ENCODE measurements around the gene FIP1L1. TPM values are rescaled to one million over a fixed set of nuclear protein-coding genes. Genes with fewer than 3 reads are reported as not detected.
"Not testable (repeated sequence)": the region's sequence is repeated elsewhere in the genome, so short reads cannot be mapped to it uniquely, and the experiment has no call there.

Gene FIP1L1
- total RNA-seq, 1 donor from 2014 or later = 31.7 TPM

DNA sequence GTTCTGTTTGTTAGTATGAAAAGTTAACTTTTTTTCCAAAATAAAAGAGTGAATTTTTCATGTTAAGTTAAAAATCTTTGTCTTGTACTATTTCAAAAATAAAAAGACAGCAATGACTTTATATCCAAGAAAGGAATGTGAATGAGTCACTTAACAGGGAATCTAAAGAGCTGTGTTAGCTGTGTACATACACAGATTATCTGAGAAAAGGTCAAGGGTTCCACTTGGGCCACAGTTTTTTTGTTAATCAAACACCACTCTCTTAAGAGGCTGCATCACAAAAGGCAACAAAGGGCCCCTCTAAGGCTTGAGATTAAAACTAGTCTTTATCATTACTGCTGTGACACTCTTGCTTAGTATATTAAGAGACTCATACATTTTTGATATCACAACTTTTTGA lies 82.1 kb downstream of the FIP1L1 start:
- Histone ChIP-seq H3K27ac (no peak overlapping the region), H3K36me3 (peaks cover 0 to 39% of the 10 kb centered on the region in 2 donors), H3K9me3 (no peaks in the 10 kb centered on the region), H3K4me1 (no peaks in the 10 kb centered on the region), H3K4me3 (no peak overlapping the region), H3K27me3 (no peaks in the 10 kb centered on the region)
- TF ChIP-seq, protein P1, sequence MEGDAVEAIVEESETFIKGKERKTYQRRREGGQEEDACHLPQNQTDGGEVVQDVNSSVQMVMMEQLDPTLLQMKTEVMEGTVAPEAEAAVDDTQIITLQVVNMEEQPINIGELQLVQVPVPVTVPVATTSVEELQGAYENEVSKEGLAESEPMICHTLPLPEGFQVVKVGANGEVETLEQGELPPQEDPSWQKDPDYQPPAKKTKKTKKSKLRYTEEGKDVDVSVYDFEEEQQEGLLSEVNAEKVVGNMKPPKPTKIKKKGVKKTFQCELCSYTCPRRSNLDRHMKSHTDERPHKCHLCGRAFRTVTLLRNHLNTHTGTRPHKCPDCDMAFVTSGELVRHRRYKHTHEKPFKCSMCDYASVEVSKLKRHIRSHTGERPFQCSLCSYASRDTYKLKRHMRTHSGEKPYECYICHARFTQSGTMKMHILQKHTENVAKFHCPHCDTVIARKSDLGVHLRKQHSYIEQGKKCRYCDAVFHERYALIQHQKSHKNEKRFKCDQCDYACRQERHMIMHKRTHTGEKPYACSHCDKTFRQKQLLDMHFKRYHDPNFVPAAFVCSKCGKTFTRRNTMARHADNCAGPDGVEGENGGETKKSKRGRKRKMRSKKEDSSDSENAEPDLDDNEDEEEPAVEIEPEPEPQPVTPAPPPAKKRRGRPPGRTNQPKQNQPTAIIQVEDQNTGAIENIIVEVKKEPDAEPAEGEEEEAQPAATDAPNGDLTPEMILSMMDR (IDR thresholded peaks at IDR 0.05) = no peak
- TF ChIP-seq POLR2AphosphoS5 (IDR thresholded peaks at IDR 0.05; ENCODE audit: insufficient read depth in 1 of 2, low read depth in 1 of 2) (no peak), POLR2A (IDR thresholded peaks at IDR 0.05) (no peak)
- DNase-seq (ENCODE audit: extremely low spot score in 2 of 2) = no peak
- intact Hi-C loops (cut with DNase I) = no loop called here

DNA sequence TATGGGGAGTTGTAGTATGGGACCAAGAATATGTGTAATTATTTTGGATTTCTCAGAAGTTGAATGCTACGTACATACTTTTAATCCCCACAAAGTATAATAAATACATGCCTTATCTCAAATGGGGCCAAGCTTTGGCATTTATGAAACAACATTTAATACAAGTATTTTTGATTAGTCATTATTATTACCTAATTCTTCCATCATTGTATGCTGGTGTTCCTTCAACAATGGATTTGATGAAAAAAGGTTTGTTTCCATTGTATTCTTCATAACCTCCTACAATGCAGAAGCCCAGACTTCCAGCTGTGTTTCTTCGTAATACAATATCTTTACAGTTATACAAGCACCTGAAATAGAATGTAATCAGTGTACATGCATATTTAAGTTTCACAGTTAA lies 83.8 kb downstream of the FIP1L1 start:
- DNase-seq (ENCODE audit: extremely low spot score in 2 of 2) = no peak
- peaks cover 0 to 34% of the 10 kb centered on the region in 2 donors for H3K36me3 ChIP-seq

DNA sequence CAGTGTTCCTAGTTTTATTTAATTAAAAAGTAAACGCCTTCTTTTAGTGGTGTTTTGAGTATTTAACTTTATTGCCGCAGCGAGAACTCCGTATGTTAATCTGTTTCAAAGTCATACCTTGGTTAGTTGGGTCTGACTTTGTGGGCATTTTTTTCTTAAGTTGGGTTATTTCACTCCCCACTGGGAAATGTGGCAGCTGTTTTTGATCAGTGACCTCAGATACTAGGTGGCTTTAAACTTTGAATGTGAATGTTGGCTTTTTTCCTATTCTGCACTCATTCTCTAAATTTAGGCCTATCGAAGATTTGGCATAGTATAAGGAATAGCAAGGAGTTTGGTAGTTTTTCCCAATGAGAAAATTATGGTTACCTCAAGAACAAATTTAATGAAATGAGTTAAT lies 85.9 kb downstream of the FIP1L1 start:
- TF ChIP-seq, protein P1 (IDR thresholded peaks at IDR 0.05) = no peak
- TF ChIP-seq POLR2A (IDR thresholded peaks at IDR 0.05) = no peak
- TF ChIP-seq POLR2AphosphoS5 (IDR thresholded peaks at IDR 0.05; ENCODE audit: insufficient read depth in 1 of 2, low read depth in 1 of 2) = no peak
- Histone ChIP-seq H3K4me1 (no peaks in the 10 kb centered on the region), H3K9me3 (no peaks in the 10 kb centered on the region), H3K36me3 (peaks cover 0 to 30% of the 10 kb centered on the region in 2 donors), H3K27ac (no peak overlapping the region), H3K4me3 (no peak overlapping the region), H3K27me3 (no peaks in the 10 kb centered on the region)
- no peak for DNase-seq (ENCODE audit: extremely low spot score in 2 of 2)
- intact Hi-C loops (cut with DNase I) = no loop called here

More for the DNA sequence above, 83.8 kb downstream of the FIP1L1 start:
- Histone ChIP-seq H3K4me1 (no peaks in the 10 kb centered on the region), H3K27ac (no peak overlapping the region), H3K27me3 (no peaks in the 10 kb centered on the region), H3K4me3 (no peak overlapping the region), H3K9me3 (no peaks in the 10 kb centered on the region)
- intact Hi-C loops (cut with DNase I) = no loop called here
- no peak for TF ChIP-seq POLR2AphosphoS5 (IDR thresholded peaks at IDR 0.05; ENCODE audit: insufficient read depth in 1 of 2, low read depth in 1 of 2)
- TF ChIP-seq, protein P1 (IDR thresholded peaks at IDR 0.05) = no peak
- TF ChIP-seq POLR2A (IDR thresholded peaks at IDR 0.05) = no peak

DNA sequence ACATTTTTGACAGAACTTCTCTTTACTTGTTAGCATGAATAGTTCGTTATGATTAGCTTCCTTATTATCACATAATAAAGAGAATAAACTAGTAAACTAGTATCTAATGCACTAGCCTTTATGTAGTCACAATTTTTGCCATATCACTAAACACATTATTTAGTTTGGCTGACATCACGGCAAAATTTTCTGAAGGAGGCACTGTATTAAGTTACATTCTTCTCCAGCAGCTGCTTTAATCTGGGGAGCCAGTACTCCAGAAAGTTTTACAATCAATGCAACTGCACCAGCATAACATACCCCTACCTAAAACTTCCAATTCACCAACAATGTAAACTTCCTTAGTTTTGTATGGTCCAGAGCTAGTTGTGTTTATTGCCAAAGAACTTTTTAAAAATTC lies 87.8 kb downstream of the FIP1L1 start:
- TF ChIP-seq, protein P1 (IDR thresholded peaks at IDR 0.05) = no peak
- TF ChIP-seq POLR2AphosphoS5 (IDR thresholded peaks at IDR 0.05; ENCODE audit: insufficient read depth in 1 of 2, low read depth in 1 of 2) (no peak), POLR2A (IDR thresholded peaks at IDR 0.05) (no peak)
- intact Hi-C loops (cut with DNase I) = no loop called here
- Histone ChIP-seq H3K36me3 (peaks cover 0 to 19% of the 10 kb centered on the region in 2 donors), H3K27ac (no peak overlapping the region), H3K4me3 (no peak overlapping the region), H3K4me1 (no peaks in the 10 kb centered on the region), H3K27me3 (no peaks in the 10 kb centered on the region), H3K9me3 (no peaks in the 10 kb centered on the region)
- no peak for DNase-seq (ENCODE audit: extremely low spot score in 2 of 2)

DNA sequence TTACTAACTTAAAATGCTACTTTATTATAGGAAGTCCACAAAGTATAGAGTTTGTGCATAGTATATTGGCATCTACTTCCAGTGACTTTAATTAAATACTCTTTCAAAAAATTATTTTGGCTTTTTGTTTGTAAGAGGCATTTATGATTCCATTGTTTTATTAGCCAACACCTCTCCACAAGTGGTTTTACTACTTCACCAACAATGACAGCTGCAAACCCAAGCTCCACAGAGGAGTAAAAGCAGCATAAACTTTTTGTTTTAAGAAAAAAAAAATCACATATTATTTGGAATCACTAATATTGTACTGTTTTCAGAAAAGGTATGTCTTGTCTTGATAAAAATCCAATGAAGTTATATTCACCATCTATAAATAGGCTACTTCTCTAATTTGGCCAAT lies 88.5 kb downstream of the FIP1L1 start:
- intact Hi-C loops (cut with DNase I) = no loop called here
- Histone ChIP-seq H3K36me3 (peaks cover 0 to 15% of the 10 kb centered on the region in 2 donors), H3K27me3 (no peaks in the 10 kb centered on the region), H3K4me1 (no peaks in the 10 kb centered on the region), H3K4me3 (no peak overlapping the region), H3K27ac (no peak overlapping the region), H3K9me3 (no peaks in the 10 kb centered on the region)
- TF ChIP-seq POLR2A (IDR thresholded peaks at IDR 0.05) = no peak
- TF ChIP-seq, protein P1 (IDR thresholded peaks at IDR 0.05) = no peak
- TF ChIP-seq POLR2AphosphoS5 (IDR thresholded peaks at IDR 0.05; ENCODE audit: insufficient read depth in 1 of 2, low read depth in 1 of 2) = no peak
- no peak for DNase-seq (ENCODE audit: extremely low spot score in 2 of 2)

DNA sequence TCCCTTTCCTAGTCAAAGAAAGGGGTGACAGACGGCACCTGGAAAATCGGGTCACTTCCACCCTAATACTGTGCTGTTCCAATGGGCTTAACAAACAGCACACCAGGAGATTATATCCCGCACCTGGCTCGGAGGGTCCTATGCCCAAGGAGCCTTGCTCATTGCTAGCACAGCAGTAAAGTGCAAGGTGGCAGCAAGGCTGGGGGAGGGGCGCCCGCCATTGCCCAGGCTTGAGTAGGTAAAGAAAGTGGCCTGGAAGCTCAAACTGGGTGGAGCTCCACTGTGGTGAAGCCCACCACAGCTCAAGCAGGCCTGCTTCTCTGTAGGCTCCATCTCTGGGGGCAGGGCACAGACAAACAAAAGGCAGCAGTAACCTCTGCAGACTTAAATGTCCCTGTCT lies 89.1 kb downstream of the FIP1L1 start:
- H3K4me3 ChIP-seq; intact Hi-C loops (cut with DNase I); DNase-seq (ENCODE audit: extremely low spot score in 2 of 2); H3K27me3 ChIP-seq; H3K9me3 ChIP-seq; H3K27ac ChIP-seq; H3K4me1 ChIP-seq: not testable (repeated sequence)
- peaks cover 0 to 15% of the 10 kb centered on the region in 2 donors for H3K36me3 ChIP-seq

All from vagina (tissue), 2 donors.